Measurements from ENCODE around the gene SLC47A1. TPM values are rescaled to one million over a fixed set of nuclear protein-coding genes. Genes with fewer than 3 reads are reported as not detected.

Gene SLC47A1
- polyA plus RNA-seq, 1 donor (not counting 4 experiments of a cell fraction or from before 2014, with no cell fraction given), result 0.07 TPM

DNA sequence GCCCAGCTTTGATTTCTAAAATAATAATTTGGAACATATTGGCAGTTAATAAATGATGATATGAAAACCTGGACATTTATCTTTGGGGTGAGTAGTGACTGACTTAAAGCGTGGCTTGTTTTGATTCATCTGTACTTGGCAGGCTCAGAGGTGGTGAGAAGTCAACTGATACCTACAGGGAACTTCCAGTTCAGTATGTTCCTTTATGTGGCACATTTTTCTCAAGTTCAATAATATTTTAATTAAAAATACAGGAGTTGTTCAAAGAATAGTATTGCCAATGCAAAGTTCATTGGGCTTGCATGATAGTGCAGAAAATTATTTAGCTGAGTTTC is 34.3 kb downstream of the SLC47A1 start:
- Histone ChIP-seq H3K4me2 (ENCODE audit: control insufficient read depth, extremely low read depth, insufficient read depth, low read depth, low read length) (no peak overlapping the region), H3K27me3 (ENCODE audit: control insufficient read depth, extremely low read depth, insufficient read depth, low read length) (peaks cover 8% of the 10 kb centered on the region), H4K20me1 (ENCODE audit: control insufficient read depth, extremely low read depth, insufficient read depth, low read length) (no peaks in the 10 kb centered on the region), H3K4me3 (ENCODE audit: control insufficient read depth in 2 of 3, extremely low read depth in 1 of 3, insufficient read depth in 2 of 3, low read depth in 1 of 3, low read length in 3 of 3) (no peak overlapping the region), H3K79me2 (ENCODE audit: control insufficient read depth, insufficient read depth, low read length) (no peaks in the 10 kb centered on the region), H3K4me1 (ENCODE audit: control insufficient read depth, extremely low read depth, insufficient read depth, low read length) (no peaks in the 10 kb centered on the region), H2AFZ (ENCODE audit: control insufficient read depth, low read length) (no peak overlapping the region), H3K9ac (ENCODE audit: control insufficient read depth, extremely low read depth, insufficient read depth, low read length) (no peak overlapping the region), H3K27ac (ENCODE audit: control insufficient read depth, insufficient read depth, low read length) (no peak overlapping the region), H3K9me1 (ENCODE audit: control insufficient read depth, extremely low read depth, insufficient read depth, low read length) (no peaks in the 10 kb centered on the region), H3K36me3 (ENCODE audit: control insufficient read depth in 2 of 2, extremely low read depth in 1 of 2, insufficient read depth in 2 of 2, low read length in 2 of 2) (no peaks in the 10 kb centered on the region), H3K9me3 (ENCODE audit: control insufficient read depth, low read depth, low read length) (no peaks in the 10 kb centered on the region)
- FAIRE-seq, result no peak
- TF ChIP-seq EZH2 (IDR thresholded peaks at IDR 0.05; ENCODE audit: low read length), result no peak
- no peak for TF ChIP-seq CTCF (optimal IDR thresholded peaks at IDR 0.05 in 1 of 3, IDR thresholded peaks at IDR 0.05 in 1 of 3, conservative IDR thresholded peaks at IDR 0.05 in 1 of 3; ENCODE audit: extremely low read depth in 1 of 3, insufficient read depth in 2 of 3, low read length in 3 of 3)
- dilution Hi-C loops (cut with MboI; ENCODE audit: extremely low pct_ligation_motif_present, low sequenced_read_pairs), result no loop called here
- no peak for DNase-seq (ENCODE audit: low read depth, low spot score)

DNA sequence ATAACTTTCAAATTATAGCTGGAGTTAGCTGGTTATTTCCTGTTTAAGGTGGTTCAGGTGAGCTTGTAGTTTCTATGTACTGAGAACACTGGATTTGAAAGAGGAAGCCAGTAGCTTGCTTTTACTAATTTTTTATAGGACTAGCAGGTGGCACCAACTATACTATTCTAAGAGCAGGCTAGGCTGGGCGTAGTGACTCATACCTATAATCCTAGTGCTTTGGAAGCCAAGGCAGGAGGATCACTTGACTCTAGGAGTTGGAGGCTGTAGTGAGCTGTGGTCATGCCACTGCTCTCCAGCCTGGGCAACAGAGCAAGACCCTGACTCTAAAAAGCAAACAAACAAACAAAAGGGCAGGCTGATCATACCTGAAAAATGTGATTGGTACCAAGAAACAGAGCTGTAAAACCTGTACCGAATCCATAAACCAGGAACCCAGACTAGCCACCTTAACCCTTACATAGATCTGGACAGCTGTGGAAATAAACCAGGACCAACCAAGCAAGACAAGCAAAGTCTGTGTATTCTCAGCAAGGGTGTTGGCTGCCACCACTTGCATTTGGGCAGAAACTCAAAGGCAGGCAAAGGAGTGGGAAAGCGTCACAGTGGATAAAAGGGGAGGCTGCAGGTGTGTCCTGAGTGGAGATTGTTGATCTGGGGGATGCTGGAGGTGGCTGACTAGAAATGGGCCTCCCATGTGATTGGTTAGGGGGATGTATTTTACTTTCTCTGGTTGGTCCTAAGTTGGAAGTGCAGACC is 36.3 kb downstream of the SLC47A1 start:
- Histone ChIP-seq H3K9ac (ENCODE audit: control insufficient read depth, extremely low read depth, insufficient read depth, low read length) (no peak overlapping the region), H3K9me1 (ENCODE audit: control insufficient read depth, extremely low read depth, insufficient read depth, low read length) (no peaks in the 10 kb centered on the region), H2AFZ (ENCODE audit: control insufficient read depth, low read length) (no peak overlapping the region), H3K27ac (ENCODE audit: control insufficient read depth, insufficient read depth, low read length) (no peak overlapping the region), H3K27me3 (ENCODE audit: control insufficient read depth, extremely low read depth, insufficient read depth, low read length) (peaks cover 8% of the 10 kb centered on the region), H3K79me2 (ENCODE audit: control insufficient read depth, insufficient read depth, low read length) (no peaks in the 10 kb centered on the region), H3K4me3 (ENCODE audit: control insufficient read depth in 2 of 3, extremely low read depth in 1 of 3, insufficient read depth in 2 of 3, low read depth in 1 of 3, low read length in 3 of 3) (no peak overlapping the region), H3K9me3 (ENCODE audit: control insufficient read depth, low read depth, low read length) (no peaks in the 10 kb centered on the region), H3K4me2 (ENCODE audit: control insufficient read depth, extremely low read depth, insufficient read depth, low read depth, low read length) (no peak overlapping the region), H3K4me1 (ENCODE audit: control insufficient read depth, extremely low read depth, insufficient read depth, low read length) (no peaks in the 10 kb centered on the region), H3K36me3 (ENCODE audit: control insufficient read depth in 2 of 2, extremely low read depth in 1 of 2, insufficient read depth in 2 of 2, low read length in 2 of 2) (no peaks in the 10 kb centered on the region), H4K20me1 (ENCODE audit: control insufficient read depth, extremely low read depth, insufficient read depth, low read length) (no peaks in the 10 kb centered on the region)
- peak; percentile 20 for FAIRE-seq
- dilution Hi-C loops (cut with MboI; ENCODE audit: extremely low pct_ligation_motif_present, low sequenced_read_pairs), result no loop called here
- no peak for DNase-seq (ENCODE audit: low read depth, low spot score)
- no peak for TF ChIP-seq CTCF (optimal IDR thresholded peaks at IDR 0.05 in 1 of 3, IDR thresholded peaks at IDR 0.05 in 1 of 3, conservative IDR thresholded peaks at IDR 0.05 in 1 of 3; ENCODE audit: extremely low read depth in 1 of 3, insufficient read depth in 2 of 3, low read length in 3 of 3)
- TF ChIP-seq EZH2 (IDR thresholded peaks at IDR 0.05; ENCODE audit: low read length), result no peak
